ENCODE measurements around the gene UST.
"Not testable (repeated sequence)": the region's sequence is repeated elsewhere in the genome, so short reads cannot be mapped to it uniquely, and the experiment has no call there.

The UST gene

GRCh38 chr6:149031859-149032598, 285.2 kb downstream of the UST start:
- DNase-seq, result peak in 1 of 56 donors; percentile 22

- peak in 8 of 56 donors; percentile 7 to 41 (median 18) for DNase-seq
Observed at GRCh38 chr6:149032599-149033405, 286.0 kb downstream of the UST start.

GRCh38 chr6:149033454-149033853, 286.6 kb downstream of the UST start:
- no peak for DNase-seq

GRCh38 chr6:149035766-149036165, 288.9 kb downstream of the UST start:
- DNase-seq, result no peak

GRCh38 chr6:149037051-149037671, 290.3 kb downstream of the UST start:
- peak in 2 of 56 donors; percentile 17 for DNase-seq

GRCh38 chr6:149039025-149039424, 292.2 kb downstream of the UST start:
- DNase-seq, result not testable (repeated sequence)

GRCh38 chr6:149041953-149042352, 295.1 kb downstream of the UST start:
- DNase-seq, result no peak

GRCh38 chr6:149043476-149044130, 296.8 kb downstream of the UST start:
- DNase-seq, result no peak

- DNase-seq, result no peak
Observed at GRCh38 chr6:149044528-149044927, 297.7 kb downstream of the UST start.

- no peak for DNase-seq
Observed at GRCh38 chr6:149045404-149045803, 298.6 kb downstream of the UST start.

- DNase-seq, result peak in 1 of 56 donors; percentile 20
Observed at GRCh38 chr6:149046164-149046821, 299.5 kb downstream of the UST start.

GRCh38 chr6:149046822-149047246, 300.0 kb downstream of the UST start:
- DNase-seq, result no peak

GRCh38 chr6:149049230-149049629, 302.4 kb downstream of the UST start:
- no peak for DNase-seq

- no peak for DNase-seq
Observed at GRCh38 chr6:149050160-149050559, 303.3 kb downstream of the UST start.

GRCh38 chr6:149052350-149053106, 305.7 kb downstream of the UST start:
- no peak for DNase-seq

- DNase-seq, result no peak
Observed at GRCh38 chr6:149053848-149054558, 307.2 kb downstream of the UST start.

GRCh38 chr6:149054559-149055194, 307.8 kb downstream of the UST start:
- no peak for DNase-seq

- DNase-seq, result no peak
Observed at GRCh38 chr6:149055195-149055899, 308.5 kb downstream of the UST start.
